ENCODE measurements around the gene TXNDC16. TPM values are rescaled to one million over a fixed set of nuclear protein-coding genes. Genes with fewer than 3 reads are reported as not detected.

The TXNDC16 gene
- total RNA-seq, 1 donor from 2014 or later = 5.9 TPM

- peak overlapping the region; percentile 75 to 82 for H3K4me3 ChIP-seq
- H3K27ac ChIP-seq = no peak overlapping the region
- H3K27me3 ChIP-seq = no peaks in the 10 kb centered on the region
- H3K9me3 ChIP-seq = no peaks in the 10 kb centered on the region
- no peak for DNase-seq (ENCODE audit: extremely low spot score in 2 of 2)
- TF ChIP-seq POLR2A (IDR thresholded peaks at IDR 0.05) (no peak), POLR2AphosphoS5 (IDR thresholded peaks at IDR 0.05; ENCODE audit: insufficient read depth in 1 of 2, low read depth in 1 of 2) (no peak)
- TF ChIP-seq, protein P1, sequence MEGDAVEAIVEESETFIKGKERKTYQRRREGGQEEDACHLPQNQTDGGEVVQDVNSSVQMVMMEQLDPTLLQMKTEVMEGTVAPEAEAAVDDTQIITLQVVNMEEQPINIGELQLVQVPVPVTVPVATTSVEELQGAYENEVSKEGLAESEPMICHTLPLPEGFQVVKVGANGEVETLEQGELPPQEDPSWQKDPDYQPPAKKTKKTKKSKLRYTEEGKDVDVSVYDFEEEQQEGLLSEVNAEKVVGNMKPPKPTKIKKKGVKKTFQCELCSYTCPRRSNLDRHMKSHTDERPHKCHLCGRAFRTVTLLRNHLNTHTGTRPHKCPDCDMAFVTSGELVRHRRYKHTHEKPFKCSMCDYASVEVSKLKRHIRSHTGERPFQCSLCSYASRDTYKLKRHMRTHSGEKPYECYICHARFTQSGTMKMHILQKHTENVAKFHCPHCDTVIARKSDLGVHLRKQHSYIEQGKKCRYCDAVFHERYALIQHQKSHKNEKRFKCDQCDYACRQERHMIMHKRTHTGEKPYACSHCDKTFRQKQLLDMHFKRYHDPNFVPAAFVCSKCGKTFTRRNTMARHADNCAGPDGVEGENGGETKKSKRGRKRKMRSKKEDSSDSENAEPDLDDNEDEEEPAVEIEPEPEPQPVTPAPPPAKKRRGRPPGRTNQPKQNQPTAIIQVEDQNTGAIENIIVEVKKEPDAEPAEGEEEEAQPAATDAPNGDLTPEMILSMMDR (IDR thresholded peaks at IDR 0.05) = no peak
- H3K4me1 ChIP-seq = peaks cover 22% of the 10 kb centered on the region
- intact Hi-C loops (cut with DNase I) = loop anchor here (10.0 kb wide), 1 partner anchor 144 kb away; the partner anchor contains the start of gene ERO1A
- no peaks in the 10 kb centered on the region for H3K36me3 ChIP-seq
These were observed 1.1 kb downstream of the TXNDC16 start for GRCh38 chr14:52551205-52551604.

DNA sequence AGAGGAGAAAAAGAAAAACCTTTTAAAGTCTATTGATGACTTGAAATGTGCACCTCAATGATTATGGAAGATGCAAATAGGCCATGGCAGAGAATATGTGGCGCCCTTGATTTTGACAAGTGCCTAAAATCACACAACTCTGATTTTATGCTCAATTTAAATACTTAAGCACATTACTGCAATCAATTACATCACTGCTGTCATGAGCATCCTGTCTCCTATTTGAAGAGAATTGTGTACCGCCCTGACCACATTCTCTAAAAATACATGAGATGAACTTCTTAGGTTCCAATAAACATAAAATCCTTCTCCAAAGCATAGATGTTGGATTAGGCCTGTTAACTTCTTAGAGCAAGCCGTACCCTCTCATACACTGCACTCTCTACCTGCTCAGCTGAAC lies 1.6 kb downstream of the TXNDC16 start:
- Histone ChIP-seq H3K27ac (no peak overlapping the region), H3K4me3 (no peak overlapping the region)
- intact Hi-C loops (cut with DNase I) = loop anchor here (10.0 kb wide), 1 partner anchor 144 kb away; the partner anchor contains the start of gene ERO1A

DNA sequence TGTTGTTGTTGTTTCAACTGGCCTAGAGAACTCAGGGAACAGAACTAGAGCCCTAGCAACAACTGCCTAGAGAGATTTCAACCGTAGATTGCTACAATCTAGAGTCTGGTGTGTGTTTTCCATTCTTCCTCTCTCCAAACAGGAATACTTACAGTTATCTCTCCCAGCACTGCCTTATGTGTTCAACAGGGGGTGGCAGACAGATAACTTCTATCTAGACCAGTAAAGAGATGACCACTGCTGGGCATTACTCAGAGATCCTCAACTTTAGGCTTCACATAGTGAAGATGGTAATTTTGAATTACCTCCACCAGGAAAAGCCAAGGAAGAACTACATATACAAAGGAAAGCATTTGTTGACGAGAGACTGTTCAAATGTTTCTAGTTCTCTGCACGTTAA lies 4.8 kb downstream of the TXNDC16 start:
- intact Hi-C loops (cut with DNase I) = no loop called here
- H3K9me3 ChIP-seq = no peaks in the 10 kb centered on the region

More for the DNA sequence above, 1.6 kb downstream of the TXNDC16 start:
- TF ChIP-seq, protein P1 (IDR thresholded peaks at IDR 0.05) = no peak
- TF ChIP-seq POLR2A (IDR thresholded peaks at IDR 0.05) = no peak
- no peak for TF ChIP-seq POLR2AphosphoS5 (IDR thresholded peaks at IDR 0.05; ENCODE audit: insufficient read depth in 1 of 2, low read depth in 1 of 2)
- H3K4me1 ChIP-seq = peaks cover 25% of the 10 kb centered on the region
- H3K27me3 ChIP-seq = no peaks in the 10 kb centered on the region
- DNase-seq (ENCODE audit: extremely low spot score in 2 of 2) = no peak
- no peaks in the 10 kb centered on the region for H3K9me3 ChIP-seq
- no peaks in the 10 kb centered on the region for H3K36me3 ChIP-seq

DNA sequence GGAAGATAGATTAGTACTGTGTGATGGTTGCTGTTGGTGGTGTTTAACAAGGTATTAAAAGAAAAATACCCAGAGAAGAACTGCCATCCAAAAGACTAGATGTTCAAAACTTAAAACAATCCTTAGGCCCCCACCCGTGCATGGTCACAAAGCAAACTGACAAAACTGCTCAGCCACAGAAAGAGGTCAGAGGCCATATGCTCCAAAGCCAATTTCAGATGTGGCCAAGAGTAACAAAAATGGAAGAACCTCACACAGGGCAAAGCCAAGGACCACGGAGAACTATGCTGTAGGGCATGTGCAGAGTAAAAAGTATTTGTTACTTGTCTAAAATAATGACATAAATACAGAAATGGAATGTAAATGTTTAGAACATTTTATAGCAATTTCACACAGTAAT lies 5.3 kb downstream of the TXNDC16 start:
- Histone ChIP-seq H3K9me3 (no peaks in the 10 kb centered on the region), H3K36me3 (no peaks in the 10 kb centered on the region), H3K4me1 (peaks cover 18% of the 10 kb centered on the region), H3K27me3 (no peaks in the 10 kb centered on the region), H3K4me3 (no peak overlapping the region), H3K27ac (no peak overlapping the region)
- intact Hi-C loops (cut with DNase I) = no loop called here
- TF ChIP-seq POLR2A (IDR thresholded peaks at IDR 0.05) = no peak
- TF ChIP-seq, protein P1 (IDR thresholded peaks at IDR 0.05) = no peak
- TF ChIP-seq POLR2AphosphoS5 (IDR thresholded peaks at IDR 0.05; ENCODE audit: insufficient read depth in 1 of 2, low read depth in 1 of 2) = no peak
- DNase-seq (ENCODE audit: extremely low spot score in 2 of 2) = no peak

More for the DNA sequence above, 4.8 kb downstream of the TXNDC16 start:
- DNase-seq (ENCODE audit: extremely low spot score in 2 of 2) = no peak
- no peak overlapping the region for H3K4me3 ChIP-seq
- no peaks in the 10 kb centered on the region for H3K27me3 ChIP-seq
- H3K27ac ChIP-seq = no peak overlapping the region
- peaks cover 18% of the 10 kb centered on the region for H3K4me1 ChIP-seq
- no peak for TF ChIP-seq POLR2A (IDR thresholded peaks at IDR 0.05)
- TF ChIP-seq POLR2AphosphoS5 (IDR thresholded peaks at IDR 0.05; ENCODE audit: insufficient read depth in 1 of 2, low read depth in 1 of 2) = no peak
- TF ChIP-seq, protein P1 (IDR thresholded peaks at IDR 0.05) = no peak
- H3K36me3 ChIP-seq = no peaks in the 10 kb centered on the region

GRCh38 chr14:52546318-52546670 lies 6.0 kb downstream of the TXNDC16 start:
- H3K36me3 ChIP-seq = no peaks in the 10 kb centered on the region
- TF ChIP-seq POLR2A (IDR thresholded peaks at IDR 0.05) (no peak), POLR2AphosphoS5 (IDR thresholded peaks at IDR 0.05; ENCODE audit: insufficient read depth in 1 of 2, low read depth in 1 of 2) (no peak)
- TF ChIP-seq, protein P1 (IDR thresholded peaks at IDR 0.05) = no peak
- no peak overlapping the region for H3K4me3 ChIP-seq
- no peak for DNase-seq (ENCODE audit: extremely low spot score in 2 of 2)
- no peaks in the 10 kb centered on the region for H3K27me3 ChIP-seq
- H3K27ac ChIP-seq = no peak overlapping the region
- intact Hi-C loops (cut with DNase I) = no loop called here
- H3K9me3 ChIP-seq = no peaks in the 10 kb centered on the region
- H3K4me1 ChIP-seq = peaks cover 15% of the 10 kb centered on the region
